MCF 10A (cell line): Measurements from ENCODE around the gene RAPH1. TPM values are rescaled to one million over a fixed set of nuclear protein-coding genes. Genes with fewer than 3 reads are reported as not detected.
A peak's percentile ranks its signal among the peaks of the same experiment; 100 is the strongest.

Source experiments
- BruUV-seq: library from RNA; stranded (reverse); fragments of 400-500 nt; replicated peaks from 2 replicates; lab custom pipeline; 2021; lab: Mats Ljungman, UMichigan
- CTCF ChIA-PET: fragments of 300-600 bp; sonication (Branson Sonifier 250); formaldehyde crosslinking; extraction: SDS; loops from one replicate; lab custom pipeline; 2021; ENCODE audit warnings: antibody characterized with exemption, inconsistent platforms; lab: Yijun Ruan, JAX
- POLR2A ChIA-PET: fragments of 300-600, 350-650 bp; sonication (Branson Sonifier 250); formaldehyde crosslinking; extraction: SDS; loops from one replicate; lab custom pipeline; 2020; ENCODE audit warnings: antibody characterized with exemption, inconsistent platforms; lab: Yijun Ruan, JAX
- DNase-seq: peaks from one replicate; pipeline ENCODE4 v3.0.0-alpha.2; 2018; ENCODE audit not compliant: unreplicated experiment
- H3K27ac Mint-ChIP-seq: one replicate; pipeline ENCODE4 v1.8.0; 2022; ENCODE audit warnings: mild to moderate bottlenecking, low read depth, mixed read lengths; ENCODE audit not compliant: unreplicated experiment
- H3K27me3 Mint-ChIP-seq: one replicate; pipeline ENCODE4 v1.8.0; 2022; ENCODE audit warnings: mixed read lengths; ENCODE audit not compliant: insufficient read depth, unreplicated experiment
- H3K36me3 Mint-ChIP-seq: one replicate; pipeline ENCODE4 v1.8.0; 2022; ENCODE audit warnings: mild to moderate bottlenecking, moderate library complexity, mixed read lengths; ENCODE audit not compliant: insufficient read depth, unreplicated experiment
- H3K4me1 Mint-ChIP-seq: one replicate; pipeline ENCODE4 v1.8.0; 2022; ENCODE audit warnings: mixed read lengths; ENCODE audit not compliant: insufficient read depth, unreplicated experiment
- H3K4me3 Mint-ChIP-seq: one replicate; pipeline ENCODE4 v1.8.0; 2022; ENCODE audit warnings: mild to moderate bottlenecking, moderate library complexity, mixed read lengths; ENCODE audit not compliant: unreplicated experiment
- H3K9me3 Mint-ChIP-seq: one replicate; pipeline ENCODE4 v1.8.0; 2022; ENCODE audit warnings: mixed read lengths; ENCODE audit not compliant: unreplicated experiment
- intact Hi-C: fragments of 100-400 bp; cut with micrococcal nuclease; formaldehyde crosslinking; loops from 2 replicates; pipeline ENCODE4 v1.14.1; 2022
- total RNA-seq: library from RNA; stranded (reverse); gene quantifications from 2 replicates; pipeline ENCODE4 v1.2.3, GENCODE V29; 2022
- TF ChIP-seq, protein P1 (sequence below): fragments of 200-600 bp; IDR thresholded peaks from one replicate; pipeline ENCODE4 v1.8.0; 2022; ENCODE audit warnings: antibody characterized with exemption, mild to moderate bottlenecking; ENCODE audit not compliant: unreplicated experiment

RAPH1 gene
- total RNA-seq, 1 experiment from 2014 or later = 79.8 TPM

DNA sequence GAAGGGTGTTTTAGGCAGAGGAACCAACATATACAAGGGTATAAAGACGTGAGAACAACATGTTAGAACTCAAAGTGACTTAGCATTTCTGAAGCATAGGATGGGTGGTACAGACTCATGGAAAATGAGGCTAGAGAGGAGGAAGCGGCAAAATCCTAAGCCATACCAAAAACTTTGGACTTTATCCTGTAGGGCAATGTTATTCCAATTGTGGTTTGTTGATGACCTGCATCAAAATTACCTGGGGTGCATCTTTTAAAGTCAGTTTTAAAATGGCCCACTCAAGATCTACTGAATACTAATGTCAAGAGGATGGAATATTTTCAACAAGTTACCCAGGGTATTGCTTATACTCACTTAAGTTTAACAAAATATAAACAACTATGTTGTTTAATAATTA, 34.8 kb downstream of the RAPH1 start:
- DNase-seq = no peak
- Mint-ChIP-seq H3K27me3 (no peaks in the 10 kb centered on the region), H3K4me3 (no peak overlapping the region), H3K9me3 (peaks cover 8% of the 10 kb centered on the region), H3K4me1 (peaks cover 12% of the 10 kb centered on the region), H3K36me3 (peaks cover 7% of the 10 kb centered on the region), H3K27ac (no peak overlapping the region)
- intact Hi-C loops = no loop called here
- ChIA-PET POLR2A (no interaction called here), CTCF (interaction anchor here (0.6 to 1.7 kb wide), 4 partner anchors 8 to 315 kb away, joined by 3 to 8 read pairs (median 4); no protein-coding TSS in a partner anchor)
- BruUV-seq = no TSS peak
- TF ChIP-seq, protein P1, sequence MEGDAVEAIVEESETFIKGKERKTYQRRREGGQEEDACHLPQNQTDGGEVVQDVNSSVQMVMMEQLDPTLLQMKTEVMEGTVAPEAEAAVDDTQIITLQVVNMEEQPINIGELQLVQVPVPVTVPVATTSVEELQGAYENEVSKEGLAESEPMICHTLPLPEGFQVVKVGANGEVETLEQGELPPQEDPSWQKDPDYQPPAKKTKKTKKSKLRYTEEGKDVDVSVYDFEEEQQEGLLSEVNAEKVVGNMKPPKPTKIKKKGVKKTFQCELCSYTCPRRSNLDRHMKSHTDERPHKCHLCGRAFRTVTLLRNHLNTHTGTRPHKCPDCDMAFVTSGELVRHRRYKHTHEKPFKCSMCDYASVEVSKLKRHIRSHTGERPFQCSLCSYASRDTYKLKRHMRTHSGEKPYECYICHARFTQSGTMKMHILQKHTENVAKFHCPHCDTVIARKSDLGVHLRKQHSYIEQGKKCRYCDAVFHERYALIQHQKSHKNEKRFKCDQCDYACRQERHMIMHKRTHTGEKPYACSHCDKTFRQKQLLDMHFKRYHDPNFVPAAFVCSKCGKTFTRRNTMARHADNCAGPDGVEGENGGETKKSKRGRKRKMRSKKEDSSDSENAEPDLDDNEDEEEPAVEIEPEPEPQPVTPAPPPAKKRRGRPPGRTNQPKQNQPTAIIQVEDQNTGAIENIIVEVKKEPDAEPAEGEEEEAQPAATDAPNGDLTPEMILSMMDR = no peak

DNA sequence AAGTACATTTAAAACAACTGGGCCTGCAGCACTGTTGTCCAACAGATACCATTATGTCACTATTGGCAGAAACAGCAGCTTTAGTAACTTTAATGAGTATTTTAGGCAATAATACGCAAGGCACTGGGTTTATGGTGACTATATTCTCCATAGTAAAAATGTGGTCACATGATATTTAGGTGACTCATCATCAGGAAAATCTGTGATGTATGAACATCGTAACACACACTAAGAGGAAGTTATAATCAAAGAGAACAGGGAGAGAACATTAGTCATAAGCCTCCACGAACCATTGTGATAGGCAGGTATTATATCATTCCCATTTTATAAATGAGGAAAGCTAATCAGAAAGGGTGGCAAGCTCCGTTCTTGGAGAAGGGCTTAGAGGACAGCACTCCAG, 36.9 kb downstream of the RAPH1 start:
- peak overlapping the region; percentile 61 for H3K27ac Mint-ChIP-seq
- TF ChIP-seq, protein P1 = no peak
- peaks cover 8% of the 10 kb centered on the region for H3K9me3 Mint-ChIP-seq
- H3K27me3 Mint-ChIP-seq = no peaks in the 10 kb centered on the region
- peak overlapping the region; percentile 54 for H3K4me3 Mint-ChIP-seq
- peaks cover 15% of the 10 kb centered on the region for H3K4me1 Mint-ChIP-seq
- DNase-seq = peak; percentile 68
- ChIA-PET CTCF (interaction anchor here (1.5 kb wide), 1 partner anchor 318 kb away, joined by 5 read pairs; no protein-coding TSS in a partner anchor), POLR2A (interaction anchor here (1.6 to 2.5 kb wide), 2 partner anchors 36 to 246 kb away, joined by 4 to 19 read pairs; partner anchors contain the start of gene RAPH1)
- peaks cover 27% of the 10 kb centered on the region for H3K36me3 Mint-ChIP-seq
- BruUV-seq = no TSS peak
- intact Hi-C loops = loop anchor here (2.0 kb wide), 1 partner anchor 37 kb away; the partner anchor contains the start of gene RAPH1

DNA sequence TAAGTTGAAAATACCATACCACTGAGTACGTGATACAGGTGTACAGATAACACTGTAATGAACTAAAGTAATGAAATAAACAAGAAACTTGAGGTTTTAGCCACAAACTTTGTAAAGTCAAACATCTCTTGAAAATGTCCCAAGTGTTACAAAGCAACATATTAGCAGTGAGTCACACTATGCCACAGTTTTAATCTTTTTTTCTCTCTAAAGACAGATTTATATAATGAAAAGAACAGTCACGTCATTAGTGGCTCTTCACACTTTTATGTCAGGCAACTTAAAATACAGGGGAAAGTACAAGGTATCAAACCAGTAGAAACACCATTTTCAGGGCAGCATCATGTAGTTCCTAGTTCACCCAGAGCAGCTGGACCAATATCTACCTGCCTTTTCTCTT, 42.1 kb downstream of the RAPH1 start:
- TF ChIP-seq, protein P1 = no peak
- POLR2A ChIA-PET = interaction anchor here (2.6 kb wide), 1 partner anchor 40 kb away, joined by 12 read pairs; no protein-coding TSS in a partner anchor
- DNase-seq = no peak
- intact Hi-C loops = no loop called here
- H3K36me3 Mint-ChIP-seq = peaks cover 48% of the 10 kb centered on the region
- H3K27me3 Mint-ChIP-seq = no peaks in the 10 kb centered on the region
- H3K9me3 Mint-ChIP-seq = no peaks in the 10 kb centered on the region
- H3K4me1 Mint-ChIP-seq = peaks cover 7% of the 10 kb centered on the region
- no TSS peak for BruUV-seq
- CTCF ChIA-PET = interaction anchor here (1.5 kb wide), 1 partner anchor 322 kb away, joined by 5 read pairs; no protein-coding TSS in a partner anchor
- H3K27ac Mint-ChIP-seq = peak overlapping the region; percentile 42
- no peak overlapping the region for H3K4me3 Mint-ChIP-seq

DNA sequence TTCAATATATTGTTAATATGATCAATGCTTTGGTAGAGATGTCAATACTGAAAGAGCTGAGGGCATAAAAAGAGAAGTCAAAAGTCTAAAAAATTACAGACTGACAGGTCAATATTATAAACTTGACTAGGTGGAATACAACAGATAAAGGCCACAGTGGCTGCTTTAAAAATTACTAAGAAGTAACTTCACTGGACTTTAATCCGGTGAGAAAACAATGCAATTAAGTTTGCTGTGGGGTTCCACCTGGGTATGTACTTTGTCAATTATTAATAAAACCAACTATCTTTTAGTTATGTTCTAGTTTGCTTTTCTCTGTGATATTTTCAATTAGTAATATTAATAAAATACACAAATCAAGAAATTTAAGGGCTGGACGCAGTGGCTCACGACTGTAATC, 44.7 kb downstream of the RAPH1 start:
- no peaks in the 10 kb centered on the region for H3K9me3 Mint-ChIP-seq
- POLR2A ChIA-PET = interaction anchor here (0.6 kb wide), 1 partner anchor 871 kb away, joined by 3 read pairs; no protein-coding TSS in a partner anchor
- no TSS peak for BruUV-seq
- H3K36me3 Mint-ChIP-seq = peaks cover 50% of the 10 kb centered on the region
- peaks cover 6% of the 10 kb centered on the region for H3K4me1 Mint-ChIP-seq
- CTCF ChIA-PET = interaction anchor here (1.1 kb wide), 1 partner anchor 325 kb away, joined by 3 read pairs; no protein-coding TSS in a partner anchor
- TF ChIP-seq, protein P1 = no peak
- intact Hi-C loops = no loop called here
- no peak overlapping the region for H3K4me3 Mint-ChIP-seq
- H3K27ac Mint-ChIP-seq = no peak overlapping the region
- no peaks in the 10 kb centered on the region for H3K27me3 Mint-ChIP-seq
- DNase-seq = no peak
